Testis (tissue), 2 donors: ENCODE data around the gene OXT.

ENCODE experiments used
- POLR2A ChIP-seq: fragments of 450-650 bp; IDR thresholded peaks from one replicate; pipeline ENCODE4 v1.6.1; 2017; ENCODE audit warnings: antibody characterized with exemption, mild to moderate bottlenecking, moderate library complexity
- TF ChIP-seq, protein P1 (sequence below), 3 experiments: fragments of 450-650 bp in 2 of 3; fragments of 200-600 bp in 1 of 3; sonication (generic) in 1 of 3; IDR thresholded peaks; one replicate each; pipeline ENCODE4 v1.5.1; 2016 to 2019; ENCODE audit warnings: antibody characterized with exemption in 3 of 3, mild to moderate bottlenecking in 2 of 3, moderate library complexity in 1 of 3

DNA sequence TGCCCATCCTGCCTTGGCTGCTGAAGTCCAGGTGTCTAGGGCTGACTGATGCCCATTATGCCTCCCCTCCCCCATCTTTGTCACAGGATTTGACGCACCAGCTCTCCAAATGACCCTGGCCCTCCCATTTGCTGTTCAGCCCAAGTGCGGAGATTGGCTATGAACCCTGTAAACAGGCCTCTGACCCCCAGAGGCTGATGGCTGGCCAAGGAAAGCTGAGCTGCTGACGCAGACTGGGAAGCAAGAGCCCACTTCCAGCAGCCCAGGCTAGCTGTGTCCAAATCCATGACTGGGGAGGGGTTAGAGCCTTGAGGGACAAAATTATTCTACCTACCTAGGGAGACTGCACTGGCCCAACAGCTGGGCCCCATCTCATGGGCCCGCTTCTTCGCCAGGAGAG is 28.8 kb upstream of the OXT start:
- TF ChIP-seq, protein P1, sequence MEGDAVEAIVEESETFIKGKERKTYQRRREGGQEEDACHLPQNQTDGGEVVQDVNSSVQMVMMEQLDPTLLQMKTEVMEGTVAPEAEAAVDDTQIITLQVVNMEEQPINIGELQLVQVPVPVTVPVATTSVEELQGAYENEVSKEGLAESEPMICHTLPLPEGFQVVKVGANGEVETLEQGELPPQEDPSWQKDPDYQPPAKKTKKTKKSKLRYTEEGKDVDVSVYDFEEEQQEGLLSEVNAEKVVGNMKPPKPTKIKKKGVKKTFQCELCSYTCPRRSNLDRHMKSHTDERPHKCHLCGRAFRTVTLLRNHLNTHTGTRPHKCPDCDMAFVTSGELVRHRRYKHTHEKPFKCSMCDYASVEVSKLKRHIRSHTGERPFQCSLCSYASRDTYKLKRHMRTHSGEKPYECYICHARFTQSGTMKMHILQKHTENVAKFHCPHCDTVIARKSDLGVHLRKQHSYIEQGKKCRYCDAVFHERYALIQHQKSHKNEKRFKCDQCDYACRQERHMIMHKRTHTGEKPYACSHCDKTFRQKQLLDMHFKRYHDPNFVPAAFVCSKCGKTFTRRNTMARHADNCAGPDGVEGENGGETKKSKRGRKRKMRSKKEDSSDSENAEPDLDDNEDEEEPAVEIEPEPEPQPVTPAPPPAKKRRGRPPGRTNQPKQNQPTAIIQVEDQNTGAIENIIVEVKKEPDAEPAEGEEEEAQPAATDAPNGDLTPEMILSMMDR (IDR thresholded peaks at IDR 0.05) = no peak
- no peak for TF ChIP-seq POLR2A
